ENCODE results near the gene FUT9. TPM values are rescaled to one million over a fixed set of nuclear protein-coding genes. Genes with fewer than 3 reads are reported as not detected.

FUT9 gene
- total and polyA plus RNA-seq, 2 of the 8 experiments (the other 6 are each of a cell fraction or from before 2014, with no cell fraction given) = 0.85 to 4.9 TPM

DNA sequence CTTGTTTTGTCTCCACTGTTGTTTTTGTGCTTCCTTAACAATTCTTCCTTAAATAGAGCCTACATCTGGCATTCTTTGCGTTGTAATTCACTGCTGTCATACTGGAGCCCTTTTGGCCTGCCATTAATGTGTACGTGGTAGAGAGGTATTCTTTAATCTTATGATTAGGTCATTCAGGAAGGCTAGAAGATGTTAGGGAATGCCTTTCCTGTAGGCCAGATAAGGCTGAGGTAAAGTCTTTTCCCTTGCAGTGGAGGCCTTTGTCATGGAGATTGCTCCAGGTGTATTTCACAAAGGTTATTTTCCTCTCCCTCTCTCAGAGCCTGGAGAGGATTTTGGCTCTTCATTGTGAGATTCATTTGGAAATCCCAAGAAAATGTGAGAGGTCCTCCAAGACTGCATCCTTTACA, 146.9 kb downstream of the FUT9 start (continued):
- TF ChIP-seq CHD7 (IDR thresholded peaks at IDR 0.05; ENCODE audit: insufficient replicate concordance, low read length) (no peak), PHF8 (conservative IDR thresholded peaks at IDR 0.05; ENCODE audit: low read depth, low read length) (no peak), CHD1 (IDR thresholded peaks at IDR 0.05; ENCODE audit: low read depth, low read length) (no peak), BACH1 (IDR thresholded peaks at IDR 0.05; ENCODE audit: low read length) (no peak), KDM4A (IDR thresholded peaks at IDR 0.05; ENCODE audit: low read depth, low read length, severe bottlenecking) (no peak), TAF7 (optimal IDR thresholded peaks at IDR 0.05; ENCODE audit: borderline replicate concordance, low read depth, low read length) (no peak), HDAC2 (IDR thresholded peaks at IDR 0.05; ENCODE audit: borderline replicate concordance in 1 of 2, low read depth in 2 of 2, low read length in 2 of 2) (peak in 1 of 2 experiments; percentile 75; a peak in 1 of 4 replicates), RNF2 (IDR thresholded peaks at IDR 0.05; ENCODE audit: borderline replicate concordance, low read depth, low read length, missing control alignments, poor library complexity, severe bottlenecking) (no peak)
- TF ChIP-seq, protein P1, sequence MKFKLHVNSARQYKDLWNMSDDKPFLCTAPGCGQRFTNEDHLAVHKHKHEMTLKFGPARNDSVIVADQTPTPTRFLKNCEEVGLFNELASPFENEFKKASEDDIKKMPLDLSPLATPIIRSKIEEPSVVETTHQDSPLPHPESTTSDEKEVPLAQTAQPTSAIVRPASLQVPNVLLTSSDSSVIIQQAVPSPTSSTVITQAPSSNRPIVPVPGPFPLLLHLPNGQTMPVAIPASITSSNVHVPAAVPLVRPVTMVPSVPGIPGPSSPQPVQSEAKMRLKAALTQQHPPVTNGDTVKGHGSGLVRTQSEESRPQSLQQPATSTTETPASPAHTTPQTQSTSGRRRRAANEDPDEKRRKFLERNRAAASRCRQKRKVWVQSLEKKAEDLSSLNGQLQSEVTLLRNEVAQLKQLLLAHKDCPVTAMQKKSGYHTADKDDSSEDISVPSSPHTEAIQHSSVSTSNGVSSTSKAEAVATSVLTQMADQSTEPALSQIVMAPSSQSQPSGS (IDR thresholded peaks at IDR 0.05; ENCODE audit: low read length) = peak; percentile 89
